ENCODE data around the gene SRGAP2B.
"Not testable (repeated sequence)": the region's sequence is repeated elsewhere in the genome, so short reads cannot be mapped to it uniquely, and the experiment has no call there.

- TF ChIP-seq, protein P1, sequence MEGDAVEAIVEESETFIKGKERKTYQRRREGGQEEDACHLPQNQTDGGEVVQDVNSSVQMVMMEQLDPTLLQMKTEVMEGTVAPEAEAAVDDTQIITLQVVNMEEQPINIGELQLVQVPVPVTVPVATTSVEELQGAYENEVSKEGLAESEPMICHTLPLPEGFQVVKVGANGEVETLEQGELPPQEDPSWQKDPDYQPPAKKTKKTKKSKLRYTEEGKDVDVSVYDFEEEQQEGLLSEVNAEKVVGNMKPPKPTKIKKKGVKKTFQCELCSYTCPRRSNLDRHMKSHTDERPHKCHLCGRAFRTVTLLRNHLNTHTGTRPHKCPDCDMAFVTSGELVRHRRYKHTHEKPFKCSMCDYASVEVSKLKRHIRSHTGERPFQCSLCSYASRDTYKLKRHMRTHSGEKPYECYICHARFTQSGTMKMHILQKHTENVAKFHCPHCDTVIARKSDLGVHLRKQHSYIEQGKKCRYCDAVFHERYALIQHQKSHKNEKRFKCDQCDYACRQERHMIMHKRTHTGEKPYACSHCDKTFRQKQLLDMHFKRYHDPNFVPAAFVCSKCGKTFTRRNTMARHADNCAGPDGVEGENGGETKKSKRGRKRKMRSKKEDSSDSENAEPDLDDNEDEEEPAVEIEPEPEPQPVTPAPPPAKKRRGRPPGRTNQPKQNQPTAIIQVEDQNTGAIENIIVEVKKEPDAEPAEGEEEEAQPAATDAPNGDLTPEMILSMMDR (IDR thresholded peaks at IDR 0.05): not testable (repeated sequence)
- not testable (repeated sequence) for TF ChIP-seq ZFX (IDR thresholded peaks at IDR 0.05; ENCODE audit: borderline replicate concordance)
Measured at GRCh38 chr1:144941710-144942109, 153.4 kb downstream of the SRGAP2B start.

Measured in 22Rv1 (cell line).